PFSK-1 (cell line): ENCODE results near the gene MATN1.

ENCODE experiments used
- FOXP2 ChIP-seq: optimal IDR thresholded peaks from 2 replicates; pipeline ENCODE3; 2011; ENCODE audit warnings: borderline replicate concordance, control low read depth, inconsistent platforms; ENCODE audit not compliant: insufficient read depth; ENCODE audit errors: extremely low read length, extremely low read depth
- POLR2AphosphoS5 ChIP-seq: IDR thresholded peaks from 2 replicates; pipeline ENCODE4 v1.6.1; 2012; ENCODE audit warnings: low read depth, mild to moderate bottlenecking, control low read depth, low read length, moderate library complexity
- REST ChIP-seq, 2 experiments: IDR thresholded peaks; 2 replicates each; pipeline versions ENCODE4 v1.6.1 to v1.8.0; 2011 to 2012; ENCODE audit warnings: low read depth in 2 of 2, low read length in 2 of 2, control low read depth in 1 of 2, inconsistent platforms in 1 of 2, mild to moderate bottlenecking in 1 of 2, moderate library complexity in 1 of 2; ENCODE audit not compliant: insufficient read depth in 1 of 2
- SIN3A ChIP-seq: IDR thresholded peaks from 2 replicates; pipeline ENCODE4 v1.6.1; 2012; ENCODE audit warnings: mild to moderate bottlenecking, low read length, moderate library complexity, borderline replicate concordance; ENCODE audit not compliant: insufficient read depth
- TAF1 ChIP-seq: IDR thresholded peaks from 2 replicates; pipeline ENCODE4 v1.6.1; 2012; ENCODE audit warnings: low read length, control low read depth, borderline replicate concordance; ENCODE audit not compliant: insufficient read depth

The MATN1 gene

DNA sequence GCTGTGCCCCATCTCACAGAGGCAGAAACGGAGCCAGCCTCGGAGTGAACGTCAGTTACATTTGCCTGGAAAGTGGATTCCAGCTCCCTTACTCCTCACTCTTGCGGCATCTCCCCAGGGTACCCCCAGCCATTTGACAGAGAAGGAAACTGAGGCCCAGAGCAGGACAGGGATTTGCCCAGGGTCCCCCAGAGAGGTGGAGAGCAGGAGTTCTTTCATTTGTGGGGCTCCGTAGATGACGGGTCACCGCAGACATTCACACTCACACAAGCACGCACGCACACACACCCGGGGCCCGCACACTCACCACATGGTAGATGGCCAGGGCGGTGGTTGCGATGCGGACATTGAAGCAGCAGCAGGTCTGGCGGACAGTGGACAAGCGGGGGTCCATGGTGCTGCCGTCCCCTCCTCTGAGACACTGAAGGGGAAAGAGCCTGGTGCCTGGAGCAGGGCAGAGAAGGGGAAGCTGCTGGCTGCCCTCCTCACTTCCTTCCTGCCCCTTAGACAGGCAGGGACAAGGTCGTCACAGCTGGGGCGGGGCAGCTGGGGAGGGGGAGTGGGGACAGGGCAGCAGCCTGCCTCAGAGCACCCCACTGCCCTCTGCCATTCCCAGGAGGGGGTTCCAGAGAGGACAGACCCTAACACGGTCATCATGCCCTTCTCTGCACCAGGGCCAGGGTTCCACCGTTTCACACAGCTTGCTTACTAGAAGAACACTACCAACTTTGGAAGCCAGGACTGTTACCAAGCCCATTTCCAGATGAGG is 34.2 kb upstream of the MATN1 start, which contains the start of gene LAPTM5:
Gene LAPTM5 (minus strand): TSS at position 423 of the 769 bp plus-strand sequence. CDS start 29 bp downstream, at position 394.
- TF ChIP-seq POLR2AphosphoS5: no peak
- TF ChIP-seq TAF1: no peak
- TF ChIP-seq REST (IDR thresholded peaks at IDR 0.05; ENCODE audit: insufficient read depth in 1 of 2, low read depth in 2 of 2, low read length in 2 of 2): no peak
- TF ChIP-seq SIN3A: no peak
- TF ChIP-seq FOXP2: no peak

DNA sequence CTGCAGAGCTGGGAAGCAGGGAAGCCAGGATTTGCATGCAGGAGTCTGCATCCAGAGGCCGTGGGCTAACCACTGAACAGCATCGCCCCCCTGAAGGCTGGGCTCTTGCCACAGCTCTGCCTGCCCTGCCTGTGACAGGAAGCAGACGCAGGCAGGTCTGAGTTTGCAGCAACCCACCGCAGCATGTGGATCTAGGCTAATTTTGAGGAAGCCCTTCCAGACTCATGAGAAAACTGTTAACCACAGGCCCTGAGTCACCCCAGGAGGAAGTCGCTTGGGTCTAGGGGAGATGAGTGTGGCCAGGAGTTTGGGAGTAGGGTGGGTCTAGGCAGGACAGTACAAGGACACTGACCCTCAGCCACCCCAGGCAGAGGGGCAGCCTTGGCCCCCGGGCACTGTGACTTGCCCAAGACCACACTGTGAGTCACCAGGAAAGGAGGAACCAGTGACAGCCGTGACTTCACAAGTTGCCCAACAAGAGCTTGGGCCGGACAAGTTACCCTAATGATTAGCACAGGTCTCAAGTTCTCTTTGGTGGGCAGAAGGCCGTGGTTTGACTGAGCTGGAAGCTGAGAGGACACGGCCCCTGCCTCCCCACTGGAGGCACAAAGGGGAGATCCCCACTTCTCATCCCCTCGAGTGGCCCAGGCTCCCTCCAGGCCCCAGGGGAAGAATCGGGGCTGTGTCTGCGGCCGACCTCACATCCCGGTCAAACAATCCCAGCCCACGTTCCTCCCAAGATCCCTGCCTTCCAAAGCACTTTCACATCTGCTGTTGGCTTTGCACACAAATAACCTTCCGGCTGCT is 33.4 kb upstream of the MATN1 start:
- TF ChIP-seq REST (IDR thresholded peaks at IDR 0.05; ENCODE audit: insufficient read depth in 1 of 2, low read depth in 2 of 2, low read length in 2 of 2) (no peak), FOXP2 (no peak), SIN3A (no peak), POLR2AphosphoS5 (no peak), TAF1 (no peak)

DNA sequence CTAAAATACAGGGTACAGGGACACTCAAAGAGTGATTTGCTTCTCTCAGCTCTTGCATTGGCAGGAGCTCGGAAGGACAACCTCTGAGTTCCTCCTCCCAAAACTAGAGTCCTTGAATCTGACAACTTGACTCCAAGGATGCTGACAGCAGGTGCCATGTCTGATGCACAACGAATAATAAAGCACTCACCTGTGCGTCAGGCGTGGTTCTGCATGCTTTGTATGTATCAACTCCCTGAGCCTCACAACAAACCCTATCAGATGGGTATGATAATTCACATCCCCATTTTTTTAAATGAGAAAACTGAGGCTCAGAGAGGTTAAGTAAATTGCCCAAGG is 32.8 kb upstream of the MATN1 start:
- TF ChIP-seq POLR2AphosphoS5 (no peak), REST (IDR thresholded peaks at IDR 0.05; ENCODE audit: insufficient read depth in 1 of 2, low read depth in 2 of 2, low read length in 2 of 2) (no peak), TAF1 (no peak), FOXP2 (no peak), SIN3A (no peak)

GRCh38 chr1:30755746-30756145 is 32.4 kb upstream of the MATN1 start:
- TF ChIP-seq SIN3A (no peak), POLR2AphosphoS5 (no peak), TAF1 (no peak), FOXP2 (no peak), REST (IDR thresholded peaks at IDR 0.05; ENCODE audit: insufficient read depth in 1 of 2, low read depth in 2 of 2, low read length in 2 of 2) (no peak)
